OCI-LY3 (cell line): ENCODE data around the gene CHAF1A.

Source experiments
- CTCF ChIP-seq: fragments of 200-600, 300-600 bp; sonication (generic); IDR thresholded peaks from 2 replicates; pipeline ENCODE4 v1.5.1; 2014; ENCODE audit warnings: antibody characterized with exemption, low read length, low read depth
- EZH2phosphoT487 ChIP-seq: fragments of 200-600 bp; shearing (Covaris generic); IDR thresholded peaks from 2 replicates; pipeline ENCODE4 v1.6.1; 2018; ENCODE audit warnings: antibody characterized with exemption, mixed run types, low read depth

- TF ChIP-seq CTCF = no peak
- no peak for TF ChIP-seq EZH2phosphoT487
Observed at GRCh38 chr19:4360081-4360569, 42.3 kb upstream of the CHAF1A start.
